SKM-1 (cell line): ENCODE results near the gene DNM1L.
"Not testable (repeated sequence)": the region's sequence is repeated elsewhere in the genome, so short reads cannot be mapped to it uniquely, and the experiment has no call there.

ENCODE experiments used
- DNase-seq: peaks from one replicate; lab custom pipeline; 2025; ENCODE audit not compliant: unreplicated experiment; lab: John Stamatoyannopoulos, UW

DNM1L gene

GRCh38 chr12:32695787-32696186 lies 16.7 kb downstream of the DNM1L start:
- DNase-seq, result no peak

GRCh38 chr12:32697445-32697844 lies 18.3 kb downstream of the DNM1L start:
- DNase-seq, result no peak

- no peak for DNase-seq
Measured at GRCh38 chr12:32698285-32698684, 19.2 kb downstream of the DNM1L start.

GRCh38 chr12:32699437-32699836 lies 20.3 kb downstream of the DNM1L start:
- not testable (repeated sequence) for DNase-seq

- DNase-seq, result no peak
Measured at GRCh38 chr12:32702473-32702872, 23.4 kb downstream of the DNM1L start.

GRCh38 chr12:32702946-32703345 lies 23.8 kb downstream of the DNM1L start:
- DNase-seq, result no peak

GRCh38 chr12:32705783-32706182 lies 26.7 kb downstream of the DNM1L start:
- no peak for DNase-seq

GRCh38 chr12:32706335-32707024 lies 27.4 kb downstream of the DNM1L start:
- DNase-seq, result no peak

- DNase-seq, result no peak
Measured at GRCh38 chr12:32708926-32709325, 29.8 kb downstream of the DNM1L start.

- no peak for DNase-seq
Measured at GRCh38 chr12:32714772-32715171, 35.7 kb downstream of the DNM1L start.

- DNase-seq, result no peak
Measured at GRCh38 chr12:32718926-32719325, 39.8 kb downstream of the DNM1L start.

GRCh38 chr12:32725308-32725707 lies 46.2 kb downstream of the DNM1L start:
- DNase-seq, result not testable (repeated sequence)

GRCh38 chr12:32726286-32726685 lies 47.2 kb downstream of the DNM1L start:
- DNase-seq, result no peak

- no peak for DNase-seq
Measured at GRCh38 chr12:32727237-32727636, 48.1 kb downstream of the DNM1L start.

- no peak for DNase-seq
Measured at GRCh38 chr12:32734952-32735351, 55.9 kb downstream of the DNM1L start.

GRCh38 chr12:32736445-32736844 lies 57.3 kb downstream of the DNM1L start:
- DNase-seq, result no peak

- DNase-seq, result no peak
Measured at GRCh38 chr12:32737715-32738114, 58.6 kb downstream of the DNM1L start.

- DNase-seq, result no peak
Measured at GRCh38 chr12:32739279-32739678, 60.2 kb downstream of the DNM1L start.

GRCh38 chr12:32742133-32742532 lies 63.0 kb downstream of the DNM1L start:
- no peak for DNase-seq

GRCh38 chr12:32743264-32743663 lies 64.2 kb downstream of the DNM1L start:
- DNase-seq, result no peak

- no peak for DNase-seq
Measured at GRCh38 chr12:32753605-32754004, 74.5 kb downstream of the DNM1L start.

GRCh38 chr12:32754111-32754510 lies 75.0 kb downstream of the DNM1L start:
- no peak for DNase-seq

- DNase-seq, result peak; percentile 15
Measured at GRCh38 chr12:32755051-32755653, 76.1 kb downstream of the DNM1L start.
